Left colon (tissue), 2 donors: ENCODE measurements around the gene EPHB2. TPM values are rescaled to one million over a fixed set of nuclear protein-coding genes. Genes with fewer than 3 reads are reported as not detected.

ENCODE experiments used
- ATAC-seq: fragments of 200-7000 bp; cut with Tn5 transposase; one replicate; pipeline ENCODE4 v1.9.1; 2020; ENCODE audit warnings: mild to moderate bottlenecking, moderate library complexity
- DNase-seq, 2 donors: peaks; one replicate each; pipeline ENCODE4 v3.0.0-alpha.2; 2020
- intact Hi-C, 2 donors: fragments of 100-400 bp; cut with DNase I in 1 of 2; cut with micrococcal nuclease in 1 of 2; formaldehyde crosslinking; loops; one replicate each; pipeline versions ENCODE4 v1.11.2 to v1.14.0; 2022; cut with DNase I, micrococcal nuclease
- total RNA-seq, 2 donors: library from RNA; stranded (reverse); fragmentation: NEBNext Ultra II Directional; extraction: Animal tissue kit (Norgen Biotek cat#: 25700); gene quantifications; one replicate each; pipeline ENCODE4 v1.2.1, GENCODE V29; 2021
- donor health status: DM: no; HTN: no; CAD: no.
- donor health status: DM: yes; HTN: yes; CAD: no.

EPHB2 gene
- total RNA-seq, 2 donors from 2014 or later: 43.3 to 72.8 TPM

- ATAC-seq: no peak
- intact Hi-C loops: no loop called here
- DNase-seq: no peak
These were observed 145.3 kb downstream of the EPHB2 start for GRCh38 chr1:22855668-22856606.

- intact Hi-C loops: no loop called here
- DNase-seq (no peak), ATAC-seq (no peak)
These were observed 147.0 kb downstream of the EPHB2 start for GRCh38 chr1:22857661-22858060.

- ATAC-seq (no peak), DNase-seq (no peak)
- intact Hi-C loops: no loop called here
These were observed 149.8 kb downstream of the EPHB2 start for GRCh38 chr1:22860414-22860800.

GRCh38 chr1:22860883-22861385 lies 150.3 kb downstream of the EPHB2 start:
- ATAC-seq (no peak), DNase-seq (no peak)
- intact Hi-C loops: no loop called here

GRCh38 chr1:22861764-22862440 lies 151.3 kb downstream of the EPHB2 start:
- ATAC-seq: peak; percentile 60
- intact Hi-C loops: no loop called here
- DNase-seq: peak in 1 of 2 donors; percentile 33

DNA sequence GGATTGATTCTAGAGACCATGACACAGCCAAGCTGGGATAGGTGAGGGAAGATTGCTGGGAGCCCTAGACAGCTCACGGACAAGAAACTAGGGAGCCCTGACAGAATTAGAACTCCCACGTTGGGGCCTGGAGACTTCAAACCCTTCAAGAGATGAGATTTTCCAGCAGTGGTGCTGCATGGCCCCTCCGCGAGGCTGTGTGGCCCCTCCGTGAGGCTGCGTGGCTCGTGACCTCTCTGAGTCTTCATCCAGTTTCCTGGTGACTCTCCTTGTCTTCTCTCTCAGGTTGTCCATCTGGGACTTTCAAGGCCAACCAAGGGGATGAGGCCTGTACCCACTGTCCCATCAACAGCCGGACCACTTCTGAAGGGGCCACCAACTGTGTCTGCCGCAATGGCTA lies 152.1 kb downstream of the EPHB2 start:
- DNase-seq (no peak), ATAC-seq (no peak)
- intact Hi-C loops: no loop called here

GRCh38 chr1:22863766-22864165 lies 153.1 kb downstream of the EPHB2 start:
- ATAC-seq: no peak
- intact Hi-C loops: no loop called here
- no peak for DNase-seq

DNA sequence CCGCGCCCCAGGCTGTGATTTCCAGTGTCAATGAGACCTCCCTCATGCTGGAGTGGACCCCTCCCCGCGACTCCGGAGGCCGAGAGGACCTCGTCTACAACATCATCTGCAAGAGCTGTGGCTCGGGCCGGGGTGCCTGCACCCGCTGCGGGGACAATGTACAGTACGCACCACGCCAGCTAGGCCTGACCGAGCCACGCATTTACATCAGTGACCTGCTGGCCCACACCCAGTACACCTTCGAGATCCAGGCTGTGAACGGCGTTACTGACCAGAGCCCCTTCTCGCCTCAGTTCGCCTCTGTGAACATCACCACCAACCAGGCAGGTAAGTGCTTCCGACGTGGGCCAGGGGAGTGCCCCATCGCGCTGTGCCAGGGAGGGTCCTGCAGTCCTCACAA lies 154.2 kb downstream of the EPHB2 start:
- DNase-seq (no peak), ATAC-seq (no peak)
- intact Hi-C loops: no loop called here

DNA sequence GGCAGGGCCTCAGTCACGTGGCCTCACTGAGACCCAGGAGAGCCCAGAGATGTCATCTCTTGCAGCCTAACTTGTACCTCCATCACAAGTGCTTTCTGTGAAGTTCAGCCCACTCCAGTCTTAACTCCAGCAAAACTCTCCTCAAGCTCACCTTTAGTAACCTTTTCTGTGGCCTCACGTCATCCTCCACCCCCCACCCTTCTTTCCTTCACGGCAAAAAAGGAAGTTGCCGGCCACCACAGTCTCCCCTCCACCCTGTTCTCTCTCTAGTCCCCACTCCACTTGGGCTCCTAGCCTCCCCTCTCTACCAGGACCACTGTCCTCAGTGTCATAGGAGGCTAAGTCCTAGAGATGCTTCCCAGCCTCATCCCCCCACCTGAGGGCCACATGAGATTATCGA lies 155.1 kb downstream of the EPHB2 start:
- DNase-seq: no peak
- no peak for ATAC-seq
- intact Hi-C loops: no loop called here

- no peak for DNase-seq
- ATAC-seq: no peak
- intact Hi-C loops: no loop called here
These were observed 156.2 kb downstream of the EPHB2 start for GRCh38 chr1:22866868-22867267.

GRCh38 chr1:22868331-22868730 lies 157.7 kb downstream of the EPHB2 start:
- intact Hi-C loops: no loop called here
- ATAC-seq: no peak

GRCh38 chr1:22869325-22869724 lies 158.7 kb downstream of the EPHB2 start:
- no peak for DNase-seq
- intact Hi-C loops: no loop called here
- no peak for ATAC-seq

More at GRCh38 chr1:22868331-22868730, 157.7 kb downstream of the EPHB2 start:
- no peak for DNase-seq

GRCh38 chr1:22870201-22870871 lies 159.7 kb downstream of the EPHB2 start:
- DNase-seq (no peak), ATAC-seq (no peak)
- intact Hi-C loops: no loop called here

DNA sequence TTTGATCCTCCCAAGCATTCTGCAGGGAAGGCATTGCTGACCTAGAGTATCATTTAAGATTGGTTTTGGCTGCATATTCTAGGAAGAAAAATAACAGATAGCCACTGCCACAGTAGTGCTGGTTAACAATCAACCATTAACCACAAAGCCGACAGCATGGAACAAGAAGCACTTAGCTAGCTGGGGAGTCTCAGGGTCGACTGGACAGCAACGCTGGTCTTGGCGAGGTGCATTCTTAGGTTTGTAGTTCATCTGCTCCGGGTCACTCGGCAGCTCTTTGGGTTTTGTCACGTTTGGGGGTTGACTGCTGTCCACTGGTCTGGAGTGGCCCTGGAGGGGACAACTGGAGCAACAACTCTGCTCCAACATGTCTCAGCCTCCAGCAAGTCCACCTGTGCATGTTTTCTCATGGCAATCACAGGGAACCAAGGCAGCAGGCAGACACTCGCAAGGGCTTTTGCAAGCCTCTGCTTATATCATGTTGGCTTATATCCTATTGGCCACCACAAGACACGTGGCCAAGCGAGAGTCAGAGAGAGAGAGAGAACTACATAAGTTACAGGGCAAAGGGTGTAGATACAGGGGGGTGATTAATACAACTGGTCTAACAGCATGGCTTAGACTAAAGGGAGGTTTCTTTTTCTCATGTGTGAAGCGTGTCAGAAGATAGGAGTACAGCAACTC lies 162.5 kb downstream of the EPHB2 start:
- intact Hi-C loops: no loop called here
- DNase-seq: no peak
- no peak for ATAC-seq

DNA sequence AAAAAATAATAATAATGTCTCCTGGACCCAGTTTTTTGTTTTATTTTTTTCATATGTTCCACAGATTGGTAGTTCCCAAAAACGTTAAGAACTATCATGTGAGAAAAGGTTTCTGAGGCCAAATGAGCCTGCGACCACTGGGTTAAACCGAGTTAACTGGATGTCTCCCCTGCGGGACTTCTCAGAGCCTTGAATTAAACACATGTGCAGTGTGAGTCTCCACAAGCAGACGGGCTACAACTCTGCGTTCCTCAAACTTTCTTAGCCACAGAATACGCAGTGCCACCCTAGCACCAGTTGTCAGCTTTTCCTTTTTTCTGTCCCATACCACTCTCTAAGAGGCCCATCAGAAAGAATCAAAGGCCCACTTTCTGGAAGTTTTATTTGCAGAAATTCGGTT lies 164.1 kb downstream of the EPHB2 start:
- DNase-seq (no peak), ATAC-seq (no peak)
- intact Hi-C loops: no loop called here

DNA sequence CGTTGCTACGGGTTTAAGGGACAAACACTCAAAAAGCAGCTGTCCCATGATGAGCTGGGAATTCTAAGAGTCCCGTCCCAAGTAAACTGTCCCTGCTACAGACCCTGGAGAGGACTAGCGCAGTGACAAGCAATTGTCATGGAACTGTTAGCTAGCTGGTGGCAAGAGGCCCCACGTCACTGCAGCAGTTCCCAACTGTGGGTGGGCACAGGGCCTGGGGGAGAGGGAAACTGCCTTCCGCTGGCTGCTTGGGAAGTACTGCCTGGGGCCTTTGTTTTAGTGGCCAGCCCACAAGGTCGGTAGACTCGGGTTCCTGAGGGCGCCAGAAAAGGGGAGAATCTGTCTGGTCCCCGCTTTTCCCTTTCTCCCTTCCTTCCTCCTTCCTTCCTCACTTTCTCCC lies 164.6 kb downstream of the EPHB2 start:
- DNase-seq: no peak
- intact Hi-C loops: no loop called here
- no peak for ATAC-seq

- intact Hi-C loops: no loop called here
- no peak for ATAC-seq
These were observed 165.2 kb downstream of the EPHB2 start for GRCh38 chr1:22875841-22876240.

GRCh38 chr1:22876359-22877111 lies 165.9 kb downstream of the EPHB2 start:
- DNase-seq (no peak), ATAC-seq (no peak)
- intact Hi-C loops: no loop called here

More at GRCh38 chr1:22875841-22876240, 165.2 kb downstream of the EPHB2 start:
- DNase-seq: no peak
